GM18907 (cell line): ENCODE measurements around the gene SPPL3.

Experiments
- ATAC-seq: cut with Tn5 transposase; IDR thresholded peaks from one replicate; pipeline ENCODE4 v1.9.1; 2021; ENCODE audit warnings: mild to moderate bottlenecking, moderate library complexity; ENCODE audit not compliant: unreplicated experiment

SPPL3 gene

DNA sequence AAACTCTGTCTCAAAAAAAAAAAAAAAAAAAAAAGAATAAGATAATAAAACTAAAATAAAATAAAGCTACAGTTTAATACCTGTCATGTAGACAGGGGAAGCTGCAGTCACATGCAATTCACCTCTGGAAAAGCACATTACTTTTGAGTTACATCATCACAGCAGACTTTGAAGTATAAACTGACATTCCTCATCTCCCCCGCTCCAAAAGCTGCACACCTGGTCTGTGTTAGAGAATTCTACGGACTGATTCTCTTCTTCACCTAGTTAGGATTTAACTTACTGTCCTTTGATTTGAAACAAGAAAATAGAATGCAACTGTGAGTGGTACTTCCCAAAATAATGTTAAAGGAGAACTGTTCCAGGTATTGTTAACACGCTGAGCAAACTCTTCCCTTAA, 25.1 kb downstream of the SPPL3 start:
- no peak for ATAC-seq

DNA sequence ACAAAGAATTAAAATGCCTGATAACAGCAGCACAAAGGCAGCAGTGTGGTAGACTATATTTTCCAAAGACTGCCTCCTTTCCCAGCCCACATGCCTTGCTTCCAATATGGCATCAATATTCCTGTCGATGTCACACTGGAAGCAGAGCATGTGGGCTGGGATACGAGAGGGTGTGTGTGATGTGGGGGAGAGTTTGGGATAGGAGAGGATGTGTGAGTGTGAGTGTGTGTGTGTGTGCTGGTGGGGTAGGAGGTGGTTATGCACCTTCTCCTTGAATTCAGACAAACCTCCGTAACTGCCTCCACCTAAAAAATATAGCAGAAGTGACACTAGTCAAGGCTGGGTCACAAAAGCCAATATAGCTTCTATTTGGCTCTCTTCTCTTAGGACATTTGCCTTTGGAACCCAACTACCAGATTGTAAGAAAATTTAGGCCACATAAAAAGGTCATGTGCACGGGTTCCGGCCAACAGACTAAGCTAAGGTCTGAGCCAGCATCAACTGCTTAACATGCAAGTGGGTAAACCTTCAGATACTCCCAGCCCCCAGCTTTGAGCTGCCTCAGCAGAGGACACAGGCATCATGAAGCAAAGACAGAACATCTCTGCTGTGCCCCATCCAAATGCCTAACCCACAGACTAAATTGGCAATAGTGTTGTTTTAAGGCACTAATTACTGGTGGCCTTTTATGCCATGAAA, 29.5 kb downstream of the SPPL3 start:
- ATAC-seq = no peak

DNA sequence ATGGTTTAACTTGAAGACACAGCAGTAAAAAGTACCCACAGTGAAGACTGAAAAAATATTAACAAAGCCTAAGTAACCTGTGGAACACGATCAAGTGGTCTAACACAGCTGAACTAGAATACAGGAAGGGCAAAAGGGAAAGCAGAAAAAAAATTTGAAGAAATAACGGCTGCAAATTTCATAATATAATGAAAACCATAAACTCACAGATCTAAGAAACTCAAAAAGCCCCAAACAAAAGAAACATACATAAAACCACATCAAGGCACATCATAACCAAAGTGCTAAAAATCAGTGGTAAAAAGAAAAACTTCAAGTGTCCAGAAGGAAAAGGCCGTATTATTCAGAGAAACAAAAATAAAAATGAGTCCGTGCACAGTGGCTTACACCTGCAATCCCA, 30.9 kb downstream of the SPPL3 start:
- no peak for ATAC-seq

DNA sequence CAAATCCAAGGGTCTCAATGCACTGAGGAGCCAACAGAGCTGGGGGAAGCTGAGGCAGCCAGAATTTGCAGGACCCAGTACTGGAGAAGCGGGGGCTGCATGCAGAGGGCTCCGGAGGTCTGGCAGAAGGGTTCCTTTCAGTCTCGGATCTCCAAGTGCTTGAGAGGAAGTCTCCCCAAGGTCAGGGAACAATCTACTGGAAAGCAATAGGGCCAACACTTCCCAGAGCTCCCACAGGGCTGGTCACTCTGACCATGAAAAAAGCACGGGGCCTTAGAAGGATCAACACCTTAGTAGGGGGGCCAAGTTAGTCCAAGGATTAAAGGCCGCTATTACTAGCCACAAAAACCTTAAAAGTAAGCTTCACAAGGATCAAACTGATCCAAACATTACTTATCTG, 31.7 kb downstream of the SPPL3 start:
- ATAC-seq = no peak

DNA sequence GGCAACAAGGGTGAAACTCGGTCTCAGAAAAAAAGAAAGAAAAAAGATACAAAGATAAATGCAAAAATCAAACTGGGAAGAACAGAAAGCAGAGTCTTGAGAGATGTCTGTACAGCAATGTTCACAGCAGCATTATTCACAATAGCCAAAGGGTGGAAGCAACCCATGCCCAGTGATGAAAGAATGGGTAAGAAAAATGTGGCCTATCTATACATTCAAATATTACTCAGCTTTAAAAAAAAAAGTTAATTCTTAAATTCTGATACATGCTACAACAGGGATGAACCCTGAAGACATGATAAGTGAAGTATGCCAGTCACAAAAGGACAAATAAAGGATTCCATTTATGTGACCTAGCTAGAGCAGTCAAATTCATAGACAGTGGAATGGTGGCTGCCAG, 33.7 kb downstream of the SPPL3 start:
- ATAC-seq = no peak

DNA sequence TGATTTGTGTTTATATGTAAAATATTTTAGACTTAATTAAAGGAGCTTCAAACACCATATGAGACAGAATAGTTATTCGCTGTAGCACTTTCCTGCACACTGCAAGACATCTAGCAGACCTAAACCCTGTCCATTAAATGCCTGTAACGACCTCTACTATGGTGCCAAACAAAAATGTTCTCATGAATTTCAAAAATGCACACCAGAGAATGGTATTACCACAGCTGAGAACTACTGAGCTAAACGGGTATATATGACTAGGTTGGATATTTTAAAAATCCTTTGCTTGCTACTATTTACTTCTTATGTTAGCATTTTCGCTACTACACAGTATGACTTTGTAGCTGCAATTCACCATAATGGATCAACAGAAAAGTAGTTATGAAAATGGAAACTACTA, 34.8 kb downstream of the SPPL3 start:
- no peak for ATAC-seq

DNA sequence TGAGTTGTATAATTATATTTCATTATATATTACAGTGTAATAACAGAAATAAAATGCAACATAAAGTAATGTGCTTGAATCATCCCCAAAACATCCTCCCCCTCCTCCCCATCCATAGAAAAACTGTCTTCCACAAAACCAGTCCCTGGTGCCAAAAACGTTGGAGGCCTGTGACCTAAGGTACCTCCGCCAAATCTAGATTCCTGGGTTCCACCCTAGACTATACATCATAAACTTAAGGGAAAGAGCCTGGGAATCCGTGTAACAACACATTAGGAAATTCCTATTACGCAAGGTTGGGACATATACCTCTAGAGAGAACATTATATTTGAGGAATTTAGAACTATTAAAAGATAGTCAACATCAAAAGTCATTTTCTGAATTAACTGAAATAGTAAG, 38.0 kb downstream of the SPPL3 start:
- no peak for ATAC-seq

DNA sequence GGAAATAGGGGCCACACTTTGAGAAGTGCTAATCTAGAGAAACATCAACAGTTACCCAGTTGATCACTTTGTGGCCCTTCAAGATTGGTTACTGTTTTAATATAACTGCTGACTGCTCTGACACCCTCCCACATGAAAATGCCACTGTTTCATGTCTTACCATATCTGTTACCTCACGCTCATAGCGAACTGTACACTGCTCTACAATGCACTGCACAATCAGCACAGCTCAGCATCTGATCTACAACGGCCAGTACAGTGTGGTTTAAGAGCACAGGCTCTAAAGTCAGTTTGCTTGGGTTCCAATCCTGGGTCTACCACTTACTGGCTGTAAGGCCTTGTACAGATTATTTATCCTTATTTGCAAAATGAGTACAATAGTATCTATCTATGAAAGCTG, 39.1 kb downstream of the SPPL3 start:
- ATAC-seq = no peak

DNA sequence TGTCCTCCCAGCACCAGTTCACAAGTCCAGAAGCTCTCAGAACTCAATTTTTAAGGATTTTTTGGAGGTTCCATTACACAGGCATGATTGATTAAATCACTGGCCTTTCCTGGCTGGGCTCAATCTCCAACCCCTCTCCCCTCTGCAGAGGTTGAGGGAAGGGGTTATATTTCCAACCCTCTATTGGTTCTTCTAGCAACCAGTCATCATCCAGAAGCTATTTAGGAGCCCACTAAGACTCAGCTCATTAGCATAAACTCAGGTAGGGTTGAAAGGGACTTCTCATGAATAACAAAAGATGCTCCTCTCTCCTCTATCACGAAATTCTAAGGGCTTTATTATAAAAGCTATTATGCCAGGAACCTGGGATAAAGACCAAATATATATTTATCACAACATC, 41.5 kb downstream of the SPPL3 start:
- ATAC-seq = no peak

DNA sequence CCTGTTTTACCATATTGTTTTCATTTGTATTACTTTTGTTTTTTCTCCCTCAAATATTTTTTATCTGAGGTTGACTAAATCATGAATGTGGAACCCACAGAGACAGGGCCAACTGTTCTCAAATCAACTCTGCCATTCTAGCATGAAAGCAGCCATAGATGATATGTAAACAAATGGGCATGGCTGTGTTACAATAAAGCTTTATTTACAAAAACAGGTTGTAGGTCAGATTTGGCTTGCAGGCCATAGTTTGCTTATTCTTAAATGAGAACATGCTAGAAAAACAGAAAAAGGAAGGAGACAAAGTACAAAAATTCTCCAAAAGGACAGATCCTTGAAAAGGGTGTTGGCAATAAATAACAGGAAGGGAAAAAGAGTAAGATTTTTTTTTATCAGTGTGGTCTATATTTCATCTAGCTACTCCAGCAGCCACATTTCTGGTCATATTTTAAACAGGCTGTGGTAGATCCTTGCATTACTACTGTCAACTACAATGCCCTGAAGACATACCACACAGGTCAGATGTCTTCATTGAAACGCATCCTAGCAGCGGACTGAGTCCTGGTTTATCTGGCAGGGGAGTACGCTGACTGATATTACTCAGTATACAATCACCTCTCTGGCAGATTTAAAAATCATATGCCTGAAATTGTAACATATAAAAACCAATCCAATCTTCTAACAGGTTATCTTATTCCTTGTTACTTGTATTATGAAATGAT, 42.9 kb downstream of the SPPL3 start:
- ATAC-seq = no peak

DNA sequence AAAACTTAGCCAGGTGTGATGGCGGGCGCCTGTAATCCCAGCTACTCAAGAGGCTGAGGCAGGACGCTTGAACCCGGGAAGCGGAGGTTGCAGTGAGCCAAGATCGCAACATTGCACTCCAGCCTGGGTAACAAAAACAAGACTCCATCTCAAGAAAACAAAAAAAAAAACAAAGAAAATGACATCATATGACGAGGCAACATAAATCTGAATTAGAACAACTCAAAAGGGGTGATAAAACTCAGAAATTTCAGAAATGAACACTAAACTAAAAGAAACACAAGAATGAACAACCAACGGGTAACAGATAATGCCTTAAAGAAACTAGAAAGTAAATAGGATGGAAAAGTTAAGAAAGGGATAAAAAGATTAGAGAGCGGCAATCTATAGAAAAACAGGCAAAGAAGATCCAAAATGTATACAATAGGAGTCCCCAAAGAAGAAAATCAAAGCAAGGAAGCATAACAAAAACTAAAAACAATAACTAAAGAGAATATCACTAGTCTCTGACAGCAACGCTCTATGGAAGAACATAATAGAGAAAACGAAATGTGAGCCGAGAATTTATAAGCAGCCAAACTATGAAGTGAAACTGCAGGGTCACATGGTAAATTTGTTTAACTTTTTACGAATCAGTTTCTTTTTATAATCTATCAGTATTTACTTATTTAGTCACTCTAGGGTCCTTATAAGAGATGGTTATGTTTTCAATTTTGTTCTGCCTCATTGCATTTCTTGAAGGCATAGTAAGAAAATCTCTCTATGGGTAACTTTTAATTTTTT, 45.7 kb downstream of the SPPL3 start:
- ATAC-seq = no peak

DNA sequence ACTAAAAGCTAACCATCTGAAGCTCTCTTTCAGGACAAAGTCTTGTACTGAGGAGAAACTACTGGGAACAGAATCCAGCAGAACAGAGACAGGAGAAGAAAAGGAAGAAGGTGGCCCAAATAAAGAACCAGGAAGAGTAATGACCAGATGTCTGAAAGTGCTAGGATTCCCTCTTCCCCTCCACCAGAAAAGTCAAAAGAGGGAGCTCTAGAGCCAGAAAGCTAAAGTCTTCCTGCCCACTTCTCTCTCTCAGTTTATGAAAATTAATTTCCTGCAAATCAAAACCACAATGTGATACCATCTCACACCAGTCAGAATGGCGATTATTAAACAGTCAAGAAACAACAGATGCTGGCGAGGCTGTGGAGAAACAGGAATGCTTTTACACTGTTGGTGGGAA, 47.2 kb downstream of the SPPL3 start:
- ATAC-seq = no peak

DNA sequence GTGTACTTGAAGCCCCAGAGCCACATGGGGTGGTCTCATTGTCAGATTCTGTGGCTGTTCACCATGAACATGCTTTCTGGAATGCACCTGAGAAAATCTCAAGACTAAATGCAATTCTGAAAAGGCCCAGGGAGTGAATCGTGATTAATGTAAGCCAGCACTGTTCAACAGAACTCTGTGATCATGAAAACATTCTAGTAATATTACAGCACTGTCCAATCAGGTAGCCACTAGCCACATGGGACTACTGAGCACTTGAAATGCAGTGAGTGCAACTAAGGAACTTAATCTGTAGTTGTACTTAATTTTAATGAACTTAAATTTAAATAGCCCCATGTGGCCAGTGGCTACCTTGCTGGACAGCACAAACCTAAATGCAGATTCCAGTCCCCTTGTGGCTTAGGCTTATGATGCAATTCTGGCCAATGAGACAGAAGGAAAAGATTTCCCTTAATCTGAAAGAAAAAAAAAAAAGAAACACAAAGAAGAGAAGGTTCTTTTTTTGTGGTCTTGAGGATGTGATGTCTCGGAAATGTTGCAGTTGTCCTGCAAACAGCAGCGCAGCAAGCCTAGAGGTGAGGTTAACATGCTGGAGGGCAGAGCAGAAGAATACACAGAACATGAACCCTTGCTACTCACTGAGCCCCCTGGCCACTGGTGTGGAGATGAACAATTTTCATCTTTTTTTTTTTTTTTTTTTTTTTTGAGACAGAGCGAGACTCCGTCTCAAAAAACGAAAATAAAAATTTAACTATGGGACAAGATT, 48.2 kb downstream of the SPPL3 start:
- no peak for ATAC-seq

DNA sequence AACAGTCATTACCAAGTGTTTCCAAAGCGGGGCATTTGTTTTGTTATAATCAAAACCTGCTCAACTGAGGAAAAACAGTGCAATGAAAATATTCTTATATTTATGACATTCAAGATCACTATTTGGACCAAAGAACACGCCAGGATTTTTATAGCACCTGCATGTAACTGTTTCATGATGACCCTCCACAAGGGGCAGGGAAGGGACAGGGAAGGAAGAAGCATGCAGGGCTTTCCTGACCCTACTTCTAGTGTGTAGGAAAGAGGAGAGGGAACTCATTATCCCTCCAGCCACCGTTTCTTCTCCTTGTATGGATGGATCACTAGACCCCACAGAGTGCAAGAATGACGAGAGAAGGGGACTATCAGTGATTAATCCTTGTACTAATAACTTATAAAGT, 49.4 kb downstream of the SPPL3 start:
- no peak for ATAC-seq

DNA sequence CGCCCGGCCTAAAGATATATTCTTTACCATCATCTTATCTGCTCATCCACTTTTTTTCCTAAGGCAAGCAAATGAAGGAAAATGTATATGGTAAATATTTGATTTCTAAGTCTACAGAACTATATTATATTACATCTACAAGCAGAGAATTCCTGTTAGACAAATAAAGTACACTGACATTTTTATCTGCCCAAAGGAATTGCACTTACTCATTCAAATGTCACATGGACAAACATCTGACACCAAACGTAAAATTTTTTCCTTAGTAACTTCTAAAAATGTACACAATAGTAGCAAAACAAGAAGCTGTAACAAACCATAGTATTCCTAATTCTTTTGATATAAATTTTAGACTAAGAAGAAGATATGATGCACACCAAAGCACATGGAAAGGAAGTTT, 51.0 kb downstream of the SPPL3 start:
- no peak for ATAC-seq

DNA sequence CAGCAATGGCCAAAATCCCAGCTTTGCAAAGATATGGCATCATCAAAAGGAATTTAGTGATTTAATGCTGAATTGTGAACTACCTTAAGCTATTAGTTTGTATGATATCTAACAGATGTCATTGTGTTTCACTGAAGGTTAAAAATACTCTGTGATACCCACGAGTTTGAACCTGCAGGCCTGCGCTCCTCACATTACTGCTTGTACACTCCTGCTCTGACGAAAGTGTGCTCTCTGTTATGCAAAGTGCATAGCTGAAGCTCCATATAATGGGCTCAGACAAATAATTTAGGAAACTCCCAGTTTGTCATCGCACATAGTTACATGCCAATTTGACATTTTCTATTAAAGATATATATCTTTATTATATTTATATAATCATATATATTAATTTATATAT, 52.2 kb downstream of the SPPL3 start:
- ATAC-seq = no peak

DNA sequence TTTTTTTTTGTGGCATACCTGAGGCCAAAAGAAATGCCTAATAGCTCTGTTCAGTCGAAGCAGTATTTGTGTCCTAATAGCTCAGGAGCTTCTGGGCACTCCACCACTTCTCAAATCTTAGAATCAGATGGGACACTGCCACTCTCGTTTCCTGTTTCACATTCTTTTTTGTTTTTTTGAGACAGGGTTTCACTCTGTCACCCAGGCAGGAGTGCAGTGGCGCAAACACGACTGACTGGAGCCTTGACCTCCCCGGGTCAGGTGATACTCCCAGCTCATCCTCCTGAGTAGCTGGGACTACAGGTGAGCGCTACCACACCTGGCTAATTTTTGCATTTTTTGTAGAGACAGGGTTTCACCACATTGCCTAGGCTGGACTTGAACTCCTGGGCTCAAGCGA, 52.7 kb downstream of the SPPL3 start:
- peak; percentile 64 for ATAC-seq

DNA sequence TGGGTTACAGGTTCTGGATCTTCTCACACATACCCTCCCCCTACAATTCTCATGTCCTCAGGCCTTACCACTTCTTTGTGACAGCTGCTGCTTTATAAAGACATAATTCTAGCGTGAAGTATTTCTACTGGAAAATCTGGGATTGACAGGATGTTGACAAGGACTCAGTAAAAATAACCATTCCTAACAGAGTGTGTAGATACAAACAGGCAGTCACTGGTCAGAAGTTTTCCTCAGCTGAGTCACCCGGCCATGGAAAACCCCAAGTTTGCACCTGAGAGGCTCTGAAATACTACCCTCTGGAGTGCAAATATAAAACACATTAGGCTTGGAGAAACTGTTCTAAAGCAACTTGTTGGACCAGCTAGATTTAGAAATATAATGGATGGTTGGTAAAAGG, 54.4 kb downstream of the SPPL3 start:
- ATAC-seq = no peak

DNA sequence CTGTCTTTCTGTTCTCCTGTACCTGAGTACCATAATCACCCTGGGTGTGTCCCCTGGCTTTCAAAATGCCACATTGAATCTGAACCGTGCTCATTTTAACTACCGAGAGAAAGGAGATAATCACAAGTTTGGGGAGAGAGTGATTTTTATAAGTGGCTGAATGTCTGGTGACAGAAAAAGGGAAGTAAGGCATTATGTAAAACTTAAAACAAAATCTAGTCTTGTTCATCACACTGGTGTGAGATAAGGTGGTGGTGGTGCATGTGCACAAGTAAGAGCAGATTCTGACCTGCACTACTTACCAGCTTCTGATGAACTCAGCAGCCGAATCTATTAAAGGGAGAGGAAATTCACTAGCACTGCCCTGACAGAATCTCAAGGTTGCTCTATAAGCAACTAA, 56.3 kb downstream of the SPPL3 start:
- ATAC-seq = peak; percentile 58

DNA sequence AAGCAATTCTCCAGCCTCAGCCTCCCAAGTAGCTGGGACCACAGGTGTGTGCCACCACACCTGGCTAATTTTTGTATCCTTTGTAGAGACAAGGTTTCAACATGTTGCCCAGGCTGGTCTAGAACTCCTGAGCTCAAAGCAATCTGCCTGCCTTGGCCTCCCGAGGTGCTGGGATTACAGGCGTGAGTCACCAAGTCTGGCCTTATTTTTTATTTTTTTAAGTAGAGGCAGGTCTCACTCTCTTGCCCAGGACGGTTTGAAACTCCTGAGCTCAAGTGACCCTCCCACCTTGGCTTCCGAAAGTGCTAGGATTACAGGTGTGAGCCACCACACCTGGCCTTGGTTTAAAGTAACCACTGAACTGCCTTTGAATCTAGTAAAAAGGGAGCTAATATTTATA, 56.8 kb downstream of the SPPL3 start:
- no peak for ATAC-seq

DNA sequence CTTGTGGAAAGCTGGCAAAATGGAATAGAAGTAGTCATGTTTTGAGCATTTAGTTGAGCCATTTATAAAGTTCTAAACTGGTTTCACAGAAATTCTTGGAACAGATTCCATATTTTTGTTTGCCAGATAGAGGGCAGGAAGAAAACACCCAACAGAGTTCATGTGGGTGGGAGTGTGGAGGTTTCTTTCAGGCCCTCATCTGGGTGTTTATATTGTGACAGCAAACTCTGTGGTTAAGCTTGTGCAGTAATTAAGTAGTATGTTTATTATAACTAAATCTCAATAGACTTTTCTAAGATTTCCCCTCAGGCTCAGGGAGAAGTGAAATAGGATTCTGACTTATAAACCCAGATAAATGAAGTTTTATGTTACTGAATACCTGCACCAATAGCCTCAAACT, 57.4 kb downstream of the SPPL3 start:
- ATAC-seq = no peak
